ENCODE measurements around the gene ALOX12. TPM values are rescaled to one million over a fixed set of nuclear protein-coding genes. Genes with fewer than 3 reads are reported as not detected.

ALOX12 gene
- total RNA-seq, 2 donors from 2014 or later: 1.2 to 32.0 TPM

DNA sequence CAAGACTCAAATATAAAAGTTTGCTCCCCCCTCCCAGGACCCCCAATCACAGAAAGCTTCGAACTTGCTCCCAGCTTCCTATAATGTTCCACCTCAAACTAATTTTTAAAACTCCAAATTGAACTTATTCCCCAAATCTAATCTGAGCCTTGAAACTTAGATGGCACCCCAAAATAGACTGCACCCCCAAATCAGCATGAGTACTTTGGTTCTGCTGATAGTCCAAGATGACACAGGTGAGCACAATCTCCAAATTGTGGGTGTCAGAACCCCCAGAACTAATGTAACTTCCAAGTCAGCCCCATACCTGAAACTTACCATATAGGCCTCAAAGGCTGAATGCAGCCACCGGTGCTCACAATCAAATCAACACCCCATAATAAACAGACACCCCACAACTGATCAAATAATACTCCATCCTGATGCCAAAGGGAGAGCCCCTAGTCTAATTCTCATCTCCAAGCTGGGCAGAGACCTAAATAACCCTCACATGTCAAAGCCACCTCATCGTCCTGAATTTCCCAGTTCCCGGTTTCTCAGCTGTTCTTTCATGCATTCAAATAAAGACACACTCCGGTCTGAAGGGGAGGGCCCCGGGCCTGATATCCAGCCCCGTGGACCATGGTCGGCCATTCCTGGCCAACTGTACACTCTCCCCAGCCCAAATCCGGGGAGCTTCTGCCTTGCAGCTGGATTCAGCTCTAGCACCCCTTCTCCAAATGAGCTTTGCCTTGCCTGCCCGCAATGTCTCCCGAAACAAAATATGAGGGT, 25.2 kb downstream of the ALOX12 start:
- Mint-ChIP-seq H3K27ac (peak overlapping the region; percentile 100), H3K36me3 (ENCODE audit: low read depth) (no peaks in the 10 kb centered on the region), H3K4me1 (peaks cover 49% of the 10 kb centered on the region), H3K4me3 (peak overlapping the region; percentile 63), H3K27me3 (no peaks in the 10 kb centered on the region)
- no peak for DNase-seq
- no peak for ATAC-seq
- H3K9me3 ChIP-seq (ENCODE audit: control insufficient read depth, low read length, poor library complexity, severe bottlenecking): no peaks in the 10 kb centered on the region

DNA sequence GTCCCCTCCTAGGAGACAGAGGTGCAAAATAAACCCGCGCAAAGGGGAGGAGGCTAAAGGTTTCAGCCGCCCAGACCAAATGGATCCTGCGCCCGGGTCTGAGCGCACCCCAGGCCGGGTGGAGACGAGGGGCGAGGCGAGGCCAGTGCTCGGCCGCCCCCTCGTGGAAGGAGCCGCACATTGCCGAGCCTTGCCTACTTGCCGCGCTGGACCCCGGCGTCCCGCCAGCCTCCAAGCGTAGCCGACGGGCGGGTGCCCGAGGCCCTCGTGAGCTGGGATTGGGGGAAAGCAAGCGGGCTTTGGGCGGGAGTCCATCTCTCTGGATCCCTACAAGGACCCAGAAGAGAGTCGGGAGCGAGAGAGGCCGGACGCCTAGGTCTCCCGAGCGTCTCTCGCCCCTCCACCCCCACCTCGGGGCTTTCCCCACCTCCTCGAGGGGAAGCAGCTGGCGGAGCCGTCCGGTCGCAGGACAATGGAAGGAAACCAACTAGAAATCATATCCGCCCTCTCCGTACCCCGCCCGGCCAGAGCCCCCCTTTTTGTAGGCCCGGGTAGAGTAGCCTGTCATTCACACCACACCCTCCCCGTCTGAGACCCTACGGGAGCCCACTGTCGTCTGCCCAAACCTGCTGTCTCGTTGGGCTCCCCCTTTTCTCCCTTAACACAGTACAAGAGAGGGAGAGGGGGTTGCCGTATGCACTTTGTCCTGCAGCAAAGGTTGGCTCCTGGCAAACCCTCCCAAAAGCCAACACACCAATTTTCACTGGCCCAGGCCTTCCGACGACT, 26.3 kb downstream of the ALOX12 start:
- peak overlapping the region; percentile 100 for H3K27ac Mint-ChIP-seq
- H3K9me3 ChIP-seq (ENCODE audit: control insufficient read depth, low read length, poor library complexity, severe bottlenecking): no peaks in the 10 kb centered on the region
- DNase-seq (peak; percentile 70 to 76 (median 73)), ATAC-seq (peak; percentile 67)
- no peaks in the 10 kb centered on the region for H3K27me3 Mint-ChIP-seq
- peak overlapping the region; percentile 90 for H3K4me3 Mint-ChIP-seq
- peaks cover 43% of the 10 kb centered on the region for H3K4me1 Mint-ChIP-seq
- H3K36me3 Mint-ChIP-seq (ENCODE audit: low read depth): no peaks in the 10 kb centered on the region

DNA sequence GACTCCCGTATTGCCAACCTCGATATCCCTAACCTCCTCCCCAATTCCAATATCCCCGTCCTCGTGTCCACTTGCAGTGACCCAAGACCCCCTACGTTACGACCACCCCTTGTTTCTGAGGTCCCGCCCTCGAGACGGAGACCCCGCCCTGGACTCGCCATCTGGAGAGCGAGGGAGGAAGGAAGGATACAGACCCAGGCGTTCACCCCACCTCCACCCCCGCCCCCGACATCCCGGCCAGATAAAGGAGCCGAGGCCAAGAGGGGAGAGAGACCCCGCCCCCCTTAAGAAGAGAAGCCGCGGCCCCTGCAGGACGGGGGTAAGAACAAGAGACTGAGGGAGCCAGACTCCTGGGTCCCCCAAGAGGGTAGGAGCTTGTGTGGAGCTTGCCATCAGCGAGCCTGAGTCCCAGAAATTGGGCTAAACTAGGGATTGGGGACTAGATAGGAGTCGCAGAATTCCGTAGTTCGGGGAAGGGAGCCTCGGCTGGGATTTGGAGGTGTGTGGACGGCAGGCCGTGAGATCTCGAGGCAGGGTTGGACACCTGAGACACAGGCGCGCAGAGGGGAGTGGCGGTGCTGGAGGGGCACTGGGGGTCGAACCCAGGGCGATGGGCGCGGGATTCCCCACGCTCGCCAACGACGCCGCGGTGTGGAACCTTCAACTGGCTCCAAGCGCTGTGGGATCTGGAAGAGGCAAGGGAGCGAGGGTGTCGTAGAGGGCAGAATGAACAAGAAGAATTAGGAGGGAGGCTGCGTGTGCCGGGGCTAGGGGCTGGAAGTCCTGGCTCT, 27.1 kb downstream of the ALOX12 start, which contains the start of gene BCL6B:
Gene BCL6B, plus strand, starts transcription at position 270 of the 791 bp plus-strand sequence. CDS start 622 bp downstream, outside the sequence.
- ATAC-seq (no peak), DNase-seq (no peak)
- no peaks in the 10 kb centered on the region for H3K9me3 ChIP-seq (ENCODE audit: control insufficient read depth, low read length, poor library complexity, severe bottlenecking)
- peaks cover 36% of the 10 kb centered on the region for H3K4me1 Mint-ChIP-seq
- H3K27ac Mint-ChIP-seq: peak within 1 kb of the TSS; percentile 100
- H3K27me3 Mint-ChIP-seq: no peaks in the 10 kb centered on the region
- peak within 1 kb of the TSS; percentile 90 for H3K4me3 Mint-ChIP-seq
- H3K36me3 Mint-ChIP-seq (ENCODE audit: low read depth): no peaks in the 10 kb centered on the region

DNA sequence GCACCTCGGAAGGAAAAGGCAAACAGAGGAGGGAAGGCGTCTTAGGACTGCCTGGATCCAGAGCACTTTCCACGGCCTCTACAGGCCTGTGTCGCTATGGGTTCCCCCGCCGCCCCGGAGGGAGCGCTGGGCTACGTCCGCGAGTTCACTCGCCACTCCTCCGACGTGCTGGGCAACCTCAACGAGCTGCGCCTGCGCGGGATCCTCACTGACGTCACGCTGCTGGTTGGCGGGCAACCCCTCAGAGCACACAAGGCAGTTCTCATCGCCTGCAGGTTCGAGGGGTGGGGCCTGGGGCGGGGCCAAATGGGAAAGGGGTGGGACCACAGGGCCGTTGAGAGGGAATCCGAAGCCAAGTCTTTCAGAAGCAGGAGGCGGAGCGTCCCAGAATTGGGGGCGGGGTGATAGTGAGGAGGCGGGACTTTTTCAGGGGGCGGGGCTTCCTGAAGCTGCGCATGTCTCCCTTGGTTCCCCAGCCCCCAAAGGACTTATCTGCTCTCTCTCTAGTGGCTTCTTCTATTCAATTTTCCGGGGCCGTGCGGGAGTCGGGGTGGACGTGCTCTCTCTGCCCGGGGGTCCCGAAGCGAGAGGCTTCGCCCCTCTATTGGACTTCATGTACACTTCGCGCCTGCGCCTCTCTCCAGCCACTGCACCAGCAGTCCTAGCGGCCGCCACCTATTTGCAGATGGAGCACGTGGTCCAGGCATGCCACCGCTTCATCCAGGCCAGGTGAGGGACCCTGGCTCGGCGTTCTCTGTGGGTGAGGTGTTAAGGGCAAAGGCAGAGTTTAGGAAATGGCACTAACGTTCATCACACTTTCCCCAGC, 27.9 kb downstream of the ALOX12 start:
- H3K4me1 Mint-ChIP-seq: peaks cover 32% of the 10 kb centered on the region
- no peaks in the 10 kb centered on the region for H3K9me3 ChIP-seq (ENCODE audit: control insufficient read depth, low read length, poor library complexity, severe bottlenecking)
- ATAC-seq (peak; percentile 85), DNase-seq (peak; percentile 91 to 96 (median 95))
- peak overlapping the region; percentile 100 for H3K27ac Mint-ChIP-seq
- no peaks in the 10 kb centered on the region for H3K36me3 Mint-ChIP-seq (ENCODE audit: low read depth)
- H3K27me3 Mint-ChIP-seq: no peaks in the 10 kb centered on the region
- H3K4me3 Mint-ChIP-seq: peak overlapping the region; percentile 90

DNA sequence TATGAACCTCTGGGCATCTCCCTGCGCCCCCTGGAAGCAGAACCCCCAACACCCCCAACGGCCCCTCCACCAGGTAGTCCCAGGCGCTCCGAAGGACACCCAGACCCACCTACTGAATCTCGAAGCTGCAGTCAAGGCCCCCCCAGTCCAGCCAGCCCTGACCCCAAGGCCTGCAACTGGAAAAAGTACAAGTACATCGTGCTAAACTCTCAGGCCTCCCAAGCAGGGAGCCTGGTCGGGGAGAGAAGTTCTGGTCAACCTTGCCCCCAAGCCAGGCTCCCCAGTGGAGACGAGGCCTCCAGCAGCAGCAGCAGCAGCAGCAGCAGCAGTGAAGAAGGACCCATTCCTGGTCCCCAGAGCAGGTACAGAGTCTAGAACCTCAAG, 28.5 kb downstream of the ALOX12 start:
- H3K9me3 ChIP-seq (ENCODE audit: control insufficient read depth, low read length, poor library complexity, severe bottlenecking): no peaks in the 10 kb centered on the region
- no peak for DNase-seq
- peaks cover 33% of the 10 kb centered on the region for H3K4me1 Mint-ChIP-seq
- no peaks in the 10 kb centered on the region for H3K36me3 Mint-ChIP-seq (ENCODE audit: low read depth)
- no peak for ATAC-seq
- H3K4me3 Mint-ChIP-seq: no peak overlapping the region
- H3K27me3 Mint-ChIP-seq: no peaks in the 10 kb centered on the region
- H3K27ac Mint-ChIP-seq: peak overlapping the region; percentile 100

DNA sequence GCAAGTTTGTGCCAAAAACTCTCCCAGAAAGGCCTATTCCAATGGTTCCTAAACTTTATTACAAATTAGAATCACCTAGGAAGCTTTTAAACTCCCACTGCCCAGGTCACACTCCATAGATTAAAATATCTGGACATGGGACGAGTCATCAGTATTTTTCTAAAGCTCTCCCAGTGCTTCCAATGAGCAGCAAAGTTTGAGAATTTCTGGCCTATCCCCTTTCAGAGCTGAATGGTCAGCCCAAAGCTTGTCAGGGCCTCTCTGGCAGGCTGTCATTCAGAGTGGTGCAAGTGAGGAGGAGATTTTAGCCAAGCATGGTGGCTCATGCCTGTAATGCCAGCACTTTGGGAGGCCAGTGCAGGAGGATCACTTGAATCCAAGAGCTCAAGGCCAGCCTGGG, 29.4 kb downstream of the ALOX12 start:
- Mint-ChIP-seq H3K4me3 (no peak overlapping the region), H3K27ac (peak overlapping the region; percentile 24)

DNA sequence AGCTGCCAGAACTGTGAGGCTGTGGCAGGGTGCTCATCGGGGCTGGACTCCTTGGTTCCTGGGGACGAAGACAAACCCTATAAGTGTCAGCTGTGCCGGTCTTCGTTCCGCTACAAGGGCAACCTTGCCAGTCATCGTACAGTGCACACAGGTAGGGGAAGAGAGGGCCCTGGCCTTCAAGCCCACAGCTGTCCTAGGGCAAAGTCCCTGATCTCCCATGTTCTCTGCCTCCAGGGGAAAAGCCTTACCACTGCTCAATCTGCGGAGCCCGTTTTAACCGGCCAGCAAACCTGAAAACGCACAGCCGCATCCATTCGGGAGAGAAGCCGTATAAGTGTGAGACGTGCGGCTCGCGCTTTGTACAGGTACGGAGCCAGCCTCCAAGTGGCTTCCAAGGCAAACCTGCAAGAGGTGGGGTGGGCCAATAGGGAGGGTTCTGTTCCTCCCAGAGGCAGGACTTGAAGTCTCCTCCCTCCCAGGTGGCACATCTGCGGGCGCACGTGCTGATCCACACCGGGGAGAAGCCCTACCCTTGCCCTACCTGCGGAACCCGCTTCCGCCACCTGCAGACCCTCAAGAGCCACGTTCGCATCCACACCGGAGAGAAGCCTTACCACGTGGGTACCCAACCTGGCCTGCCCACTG, 30.7 kb downstream of the ALOX12 start:
- no peak for ATAC-seq
- peaks cover 38% of the 10 kb centered on the region for H3K4me1 Mint-ChIP-seq

More for the DNA sequence above, 29.4 kb downstream of the ALOX12 start:
- H3K27me3 Mint-ChIP-seq: no peaks in the 10 kb centered on the region
- peaks cover 41% of the 10 kb centered on the region for H3K4me1 Mint-ChIP-seq
- no peaks in the 10 kb centered on the region for H3K36me3 Mint-ChIP-seq (ENCODE audit: low read depth)
- DNase-seq: no peak
- no peaks in the 10 kb centered on the region for H3K9me3 ChIP-seq (ENCODE audit: control insufficient read depth, low read length, poor library complexity, severe bottlenecking)
- no peak for ATAC-seq

DNA sequence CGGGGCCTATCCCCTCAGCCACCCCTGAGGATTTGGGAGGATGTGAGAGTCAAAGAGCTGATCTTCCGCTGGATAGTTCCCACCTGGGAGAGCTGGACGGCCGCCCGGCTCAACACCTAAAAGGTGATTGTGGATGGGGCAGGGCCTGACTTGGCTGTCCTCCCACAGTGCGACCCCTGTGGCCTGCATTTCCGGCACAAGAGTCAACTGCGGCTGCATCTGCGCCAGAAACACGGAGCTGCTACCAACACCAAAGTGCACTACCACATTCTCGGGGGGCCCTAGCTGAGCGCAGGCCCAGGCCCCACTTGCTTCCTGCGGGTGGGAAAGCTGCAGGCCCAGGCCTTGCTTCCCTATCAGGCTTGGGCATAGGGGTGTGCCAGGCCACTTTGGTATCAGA, 31.5 kb downstream of the ALOX12 start:
- DNase-seq (no peak), ATAC-seq (no peak)
- no peaks in the 10 kb centered on the region for H3K27me3 Mint-ChIP-seq
- H3K4me3 Mint-ChIP-seq: no peak overlapping the region
- no peaks in the 10 kb centered on the region for H3K36me3 Mint-ChIP-seq (ENCODE audit: low read depth)
- no peaks in the 10 kb centered on the region for H3K9me3 ChIP-seq (ENCODE audit: control insufficient read depth, low read length, poor library complexity, severe bottlenecking)
- H3K27ac Mint-ChIP-seq: no peak overlapping the region
- H3K4me1 Mint-ChIP-seq: peaks cover 37% of the 10 kb centered on the region

More for the DNA sequence above, 30.7 kb downstream of the ALOX12 start:
- no peak overlapping the region for H3K27ac Mint-ChIP-seq
- no peaks in the 10 kb centered on the region for H3K9me3 ChIP-seq (ENCODE audit: control insufficient read depth, low read length, poor library complexity, severe bottlenecking)
- no peaks in the 10 kb centered on the region for H3K36me3 Mint-ChIP-seq (ENCODE audit: low read depth)
- no peak for DNase-seq
- H3K4me3 Mint-ChIP-seq: no peak overlapping the region
- H3K27me3 Mint-ChIP-seq: no peaks in the 10 kb centered on the region

DNA sequence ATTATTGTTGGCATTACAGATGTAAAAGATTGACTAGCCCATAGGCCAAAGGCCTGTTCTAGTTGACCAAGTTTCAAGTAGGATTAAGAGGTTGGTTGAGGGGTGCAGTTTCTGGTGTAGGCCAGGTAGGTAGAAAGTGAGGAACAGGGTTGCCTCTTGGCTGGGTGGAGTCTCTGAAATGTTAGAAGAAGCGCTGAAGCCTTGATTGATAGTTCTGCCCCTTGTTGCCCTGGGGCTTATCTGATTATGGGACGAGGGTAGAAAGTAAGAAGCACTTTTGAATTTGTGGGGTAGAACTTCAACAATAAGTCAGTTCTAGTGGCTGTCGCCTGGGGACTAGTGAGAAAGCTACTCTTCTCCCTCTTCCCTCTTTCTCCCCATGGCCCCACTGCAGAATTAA, 33.2 kb downstream of the ALOX12 start:
- no peaks in the 10 kb centered on the region for H3K36me3 Mint-ChIP-seq (ENCODE audit: low read depth)
- peak overlapping the region; percentile 72 for H3K4me3 Mint-ChIP-seq
- peak overlapping the region; percentile 70 for H3K27ac Mint-ChIP-seq
- no peaks in the 10 kb centered on the region for H3K9me3 ChIP-seq (ENCODE audit: control insufficient read depth, low read length, poor library complexity, severe bottlenecking)
- H3K4me1 Mint-ChIP-seq: peaks cover 31% of the 10 kb centered on the region
- DNase-seq: no peak
- no peaks in the 10 kb centered on the region for H3K27me3 Mint-ChIP-seq
- ATAC-seq: no peak

DNA sequence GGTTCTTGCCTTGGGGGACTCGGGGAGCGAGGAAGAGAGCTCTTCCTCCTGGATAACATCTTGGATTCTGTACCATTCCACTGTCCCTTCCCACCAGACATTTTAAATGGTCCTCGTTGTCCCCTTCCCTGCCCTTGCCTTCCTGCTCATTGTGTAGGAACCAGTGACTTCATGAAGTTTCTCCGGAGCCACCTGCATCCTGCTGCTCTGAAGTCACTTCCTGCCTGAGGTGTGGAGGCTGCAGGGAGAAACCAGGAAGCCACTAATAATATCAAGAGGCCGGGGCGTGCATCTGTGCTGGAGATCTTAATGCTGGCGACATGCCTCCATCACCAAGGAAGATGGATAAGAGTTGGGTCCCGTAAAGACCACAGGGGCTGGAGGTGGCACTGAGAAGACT, 33.8 kb downstream of the ALOX12 start:
- ATAC-seq: peak; percentile 80
- peak overlapping the region; percentile 70 for H3K27ac Mint-ChIP-seq
- H3K36me3 Mint-ChIP-seq (ENCODE audit: low read depth): no peaks in the 10 kb centered on the region
- H3K4me3 Mint-ChIP-seq: peak overlapping the region; percentile 72
- H3K4me1 Mint-ChIP-seq: peaks cover 35% of the 10 kb centered on the region
- H3K27me3 Mint-ChIP-seq: no peaks in the 10 kb centered on the region
- no peaks in the 10 kb centered on the region for H3K9me3 ChIP-seq (ENCODE audit: control insufficient read depth, low read length, poor library complexity, severe bottlenecking)
- DNase-seq: no peak

DNA sequence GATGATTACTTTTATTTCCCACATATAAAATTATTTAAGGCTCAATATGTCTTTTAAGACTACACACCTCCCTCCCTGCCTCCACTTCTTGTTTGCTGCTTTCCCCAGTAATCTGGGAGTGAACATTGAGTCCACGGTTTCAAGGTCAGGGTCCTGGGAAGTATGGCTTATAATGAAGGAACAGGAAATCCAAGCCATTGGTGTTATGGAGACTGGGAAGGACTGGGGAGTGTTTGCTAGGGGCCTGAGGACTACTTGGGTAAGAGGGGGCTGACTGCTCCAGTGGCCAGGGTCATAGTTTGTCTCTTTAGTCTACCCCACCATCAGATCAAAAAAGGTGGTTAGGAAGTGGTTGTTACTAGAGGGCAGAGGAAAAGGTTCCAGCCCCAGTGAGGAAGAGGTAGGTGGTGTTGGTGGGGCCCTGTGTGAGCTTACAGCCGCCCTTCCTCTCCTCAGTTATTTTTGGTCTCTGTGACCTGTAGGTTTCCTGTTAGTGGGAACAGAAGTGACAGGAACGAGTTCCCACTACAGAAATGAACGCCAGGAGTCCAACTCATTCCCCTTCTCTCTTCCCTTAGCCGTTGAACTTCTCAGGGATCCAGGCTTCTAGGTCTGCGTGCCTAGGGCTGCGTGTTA, 39.2 kb downstream of the ALOX12 start:
- Mint-ChIP-seq H3K4me3 (peak overlapping the region; percentile 92), H3K4me1 (peaks cover 51% of the 10 kb centered on the region), H3K27me3 (no peaks in the 10 kb centered on the region), H3K27ac (peak overlapping the region; percentile 98), H3K36me3 (ENCODE audit: low read depth) (no peaks in the 10 kb centered on the region)
- no peaks in the 10 kb centered on the region for H3K9me3 ChIP-seq (ENCODE audit: control insufficient read depth, low read length, poor library complexity, severe bottlenecking)
- ATAC-seq (peak; percentile 49), DNase-seq (peak in 1 of 3 donors; percentile 21)
